Skeletal muscle tissue (tissue), 4 donors: ENCODE measurements around the gene DIAPH2. TPM values are rescaled to one million over a fixed set of nuclear protein-coding genes. Genes with fewer than 3 reads are reported as not detected.

Source experiments
- H3K27ac ChIP-seq: one replicate; pipeline ENCODE4 v1.7.0; 2013; ENCODE audit warnings: mild to moderate bottlenecking, low read depth, low read length, inconsistent platforms
- H3K27me3 ChIP-seq, 3 donors: one replicate each; pipeline ENCODE4 v1.7.0; 2013; ENCODE audit warnings: low read length in 3 of 3; ENCODE audit not compliant: control insufficient read depth in 3 of 3, insufficient read depth in 3 of 3
- H3K36me3 ChIP-seq, 3 donors: one replicate each; pipeline ENCODE4 v1.7.0; 2013; ENCODE audit warnings: low read length in 3 of 3; ENCODE audit not compliant: control insufficient read depth in 3 of 3, insufficient read depth in 3 of 3
- H3K4me1 ChIP-seq, 3 donors: one replicate each; pipeline ENCODE4 v1.7.0; 2013; ENCODE audit warnings: low read length in 3 of 3, mild to moderate bottlenecking in 3 of 3; ENCODE audit not compliant: control insufficient read depth in 3 of 3, insufficient read depth in 3 of 3
- H3K4me3 ChIP-seq, 3 donors: one replicate each; pipeline ENCODE4 v1.7.0; 2013; ENCODE audit warnings: low read length in 3 of 3
- H3K9ac ChIP-seq, 3 donors: one replicate each; pipeline ENCODE4 v1.7.0; 2013; ENCODE audit warnings: low read length in 3 of 3, mild to moderate bottlenecking in 3 of 3, moderate library complexity in 2 of 3, low read depth in 1 of 3
- H3K9me3 ChIP-seq, 3 donors: one replicate each; pipeline ENCODE4 v1.7.0; 2013; ENCODE audit warnings: low read length in 3 of 3; ENCODE audit not compliant: control insufficient read depth in 3 of 3
- total RNA-seq: library from RNA; depleted of rRNA; stranded (reverse); fragments of >200 nt; gene quantifications from one replicate; pipeline ENCODE4 v1.2.3, GENCODE V29; 2014
- donor health status: Osteomylitis.

Gene DIAPH2
- total RNA-seq, 1 donor from 2014 or later: 12.0 TPM

GRCh38 chrX:97547877-97548578 is 863.4 kb downstream of the DIAPH2 start:
- Histone ChIP-seq H3K9ac (no peak overlapping the region), H3K4me1 (no peaks in the 10 kb centered on the region), H3K9me3 (no peaks in the 10 kb centered on the region), H3K27me3 (no peaks in the 10 kb centered on the region), H3K36me3 (no peaks in the 10 kb centered on the region), H3K4me3 (no peak overlapping the region), H3K27ac (no peak overlapping the region)

- Histone ChIP-seq H3K4me3 (no peak overlapping the region), H3K9me3 (no peaks in the 10 kb centered on the region), H3K36me3 (no peaks in the 10 kb centered on the region), H3K9ac (no peak overlapping the region), H3K27me3 (no peaks in the 10 kb centered on the region), H3K27ac (no peak overlapping the region), H3K4me1 (no peaks in the 10 kb centered on the region)
Observed at GRCh38 chrX:97551821-97552220, 867.2 kb downstream of the DIAPH2 start.

- Histone ChIP-seq H3K27me3 (no peaks in the 10 kb centered on the region), H3K9me3 (no peaks in the 10 kb centered on the region), H3K9ac (no peak overlapping the region), H3K4me3 (no peak overlapping the region), H3K27ac (no peak overlapping the region), H3K36me3 (no peaks in the 10 kb centered on the region), H3K4me1 (no peaks in the 10 kb centered on the region)
Observed at GRCh38 chrX:97553833-97554232, 869.2 kb downstream of the DIAPH2 start.

GRCh38 chrX:97556359-97556758 is 871.7 kb downstream of the DIAPH2 start:
- Histone ChIP-seq H3K36me3 (no peaks in the 10 kb centered on the region), H3K9ac (no peak overlapping the region), H3K4me3 (no peak overlapping the region), H3K27ac (no peak overlapping the region), H3K9me3 (no peaks in the 10 kb centered on the region), H3K27me3 (no peaks in the 10 kb centered on the region), H3K4me1 (no peaks in the 10 kb centered on the region)

- Histone ChIP-seq H3K4me1 (peaks cover 0 to 3% (median 0%) of the 10 kb centered on the region in 3 donors), H3K36me3 (no peaks in the 10 kb centered on the region), H3K27ac (no peak overlapping the region), H3K9me3 (no peaks in the 10 kb centered on the region), H3K9ac (peak overlapping the region in 2 of 3 donors; percentile 10 to 27), H3K27me3 (no peaks in the 10 kb centered on the region), H3K4me3 (peak overlapping the region; percentile 35 to 38 (median 37))
Observed at GRCh38 chrX:97563531-97564133, 879.0 kb downstream of the DIAPH2 start.

GRCh38 chrX:97564496-97564895 is 879.9 kb downstream of the DIAPH2 start:
- Histone ChIP-seq H3K9ac (no peak overlapping the region), H3K27me3 (no peaks in the 10 kb centered on the region), H3K4me1 (peaks cover 0 to 3% (median 0%) of the 10 kb centered on the region in 3 donors), H3K9me3 (no peaks in the 10 kb centered on the region), H3K4me3 (no peak overlapping the region), H3K27ac (no peak overlapping the region), H3K36me3 (no peaks in the 10 kb centered on the region)

- Histone ChIP-seq H3K4me1 (no peaks in the 10 kb centered on the region), H3K4me3 (no peak overlapping the region), H3K27ac (no peak overlapping the region), H3K36me3 (no peaks in the 10 kb centered on the region), H3K27me3 (no peaks in the 10 kb centered on the region), H3K9ac (no peak overlapping the region), H3K9me3 (no peaks in the 10 kb centered on the region)
Observed at GRCh38 chrX:97587171-97587570, 902.5 kb downstream of the DIAPH2 start.

GRCh38 chrX:97594646-97595224 is 910.1 kb downstream of the DIAPH2 start:
- Histone ChIP-seq H3K9ac (no peak overlapping the region), H3K4me3 (no peak overlapping the region), H3K27ac (no peak overlapping the region), H3K9me3 (no peaks in the 10 kb centered on the region), H3K4me1 (no peaks in the 10 kb centered on the region), H3K27me3 (no peaks in the 10 kb centered on the region), H3K36me3 (no peaks in the 10 kb centered on the region)

- Histone ChIP-seq H3K27me3 (no peaks in the 10 kb centered on the region), H3K9me3 (no peaks in the 10 kb centered on the region), H3K9ac (no peak overlapping the region), H3K36me3 (no peaks in the 10 kb centered on the region), H3K4me3 (no peak overlapping the region), H3K27ac (no peak overlapping the region), H3K4me1 (no peaks in the 10 kb centered on the region)
Observed at GRCh38 chrX:97597954-97598353, 913.3 kb downstream of the DIAPH2 start.

GRCh38 chrX:97602465-97603258 is 918.0 kb downstream of the DIAPH2 start:
- Histone ChIP-seq H3K4me1 (no peaks in the 10 kb centered on the region), H3K4me3 (no peak overlapping the region), H3K9me3 (no peaks in the 10 kb centered on the region), H3K9ac (no peak overlapping the region), H3K36me3 (no peaks in the 10 kb centered on the region), H3K27me3 (no peaks in the 10 kb centered on the region), H3K27ac (no peak overlapping the region)
